ENCODE results near the gene COL5A3.

- TF ChIP-seq POLR2A (IDR thresholded peaks at IDR 0.05; ENCODE audit: low read depth, low read length) (no peak), POLR2AphosphoS5 (IDR thresholded peaks at IDR 0.05; ENCODE audit: low read depth, low read length) (no peak)
Observed at GRCh38 chr19:9961103-9961502, 49.2 kb downstream of the COL5A3 start.

Data from GM12892 (cell line).